Measurements from ENCODE around the gene TMEM242.
"Not testable (repeated sequence)": the region's sequence is repeated elsewhere in the genome, so short reads cannot be mapped to it uniquely, and the experiment has no call there.

The TMEM242 gene

DNA sequence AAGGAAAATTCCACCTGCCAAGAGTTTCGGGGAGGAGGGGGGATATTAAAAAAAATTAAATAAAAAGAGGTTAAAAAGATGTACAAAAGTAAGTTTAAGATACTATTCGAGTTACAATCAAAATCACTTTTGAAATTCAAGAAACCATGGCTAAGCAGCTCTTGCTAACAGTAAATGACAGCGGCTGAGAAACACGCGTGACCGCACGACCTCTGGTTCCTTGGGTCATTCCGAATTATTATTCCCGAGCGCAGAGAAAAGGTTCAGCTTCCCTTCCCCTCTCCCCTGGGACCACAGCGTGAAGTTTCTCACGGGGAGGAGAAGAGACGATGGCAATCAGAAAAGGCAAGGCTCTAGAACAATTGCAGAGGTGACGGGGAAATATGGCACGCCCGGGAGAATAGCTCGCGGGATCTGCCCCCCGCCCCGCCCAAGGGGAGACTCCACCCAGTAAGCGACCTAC, 496 bp downstream of the TMEM242 start:
- DNase-seq, result peak in 1 of 2 experiments; percentile 78

GRCh38 chr6:157316871-157317814, 6.2 kb downstream of the TMEM242 start:
- no peak for DNase-seq

DNA sequence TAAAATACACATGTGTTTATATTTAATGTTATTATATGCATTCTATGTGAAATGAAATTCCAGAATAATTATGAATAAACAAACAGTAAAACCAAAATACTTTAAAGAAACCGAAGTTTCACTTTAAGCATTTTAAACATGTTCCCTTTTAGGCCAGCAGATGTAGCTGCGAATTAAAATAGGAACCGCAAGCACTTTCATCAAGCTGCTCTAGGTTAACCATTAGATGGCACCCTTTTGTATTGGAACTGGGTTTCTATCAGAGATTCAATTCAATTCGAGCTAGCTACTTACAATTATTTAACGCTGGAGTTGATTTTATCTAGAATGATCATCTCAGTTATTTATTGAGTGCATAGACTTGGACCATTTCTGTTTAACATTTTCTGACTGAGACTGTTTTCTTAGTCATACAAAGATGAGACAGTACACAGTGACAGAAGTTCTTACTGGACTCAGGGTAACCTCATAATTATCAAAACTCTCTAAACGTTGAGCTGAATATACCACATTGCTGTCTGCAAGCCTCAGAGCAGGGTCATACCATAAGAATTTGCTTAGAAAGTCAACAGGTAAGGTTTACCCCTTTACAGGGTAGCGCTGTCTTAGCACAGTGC, 8.5 kb downstream of the TMEM242 start:
- DNase-seq, result peak in 1 of 2 experiments; percentile 19

DNA sequence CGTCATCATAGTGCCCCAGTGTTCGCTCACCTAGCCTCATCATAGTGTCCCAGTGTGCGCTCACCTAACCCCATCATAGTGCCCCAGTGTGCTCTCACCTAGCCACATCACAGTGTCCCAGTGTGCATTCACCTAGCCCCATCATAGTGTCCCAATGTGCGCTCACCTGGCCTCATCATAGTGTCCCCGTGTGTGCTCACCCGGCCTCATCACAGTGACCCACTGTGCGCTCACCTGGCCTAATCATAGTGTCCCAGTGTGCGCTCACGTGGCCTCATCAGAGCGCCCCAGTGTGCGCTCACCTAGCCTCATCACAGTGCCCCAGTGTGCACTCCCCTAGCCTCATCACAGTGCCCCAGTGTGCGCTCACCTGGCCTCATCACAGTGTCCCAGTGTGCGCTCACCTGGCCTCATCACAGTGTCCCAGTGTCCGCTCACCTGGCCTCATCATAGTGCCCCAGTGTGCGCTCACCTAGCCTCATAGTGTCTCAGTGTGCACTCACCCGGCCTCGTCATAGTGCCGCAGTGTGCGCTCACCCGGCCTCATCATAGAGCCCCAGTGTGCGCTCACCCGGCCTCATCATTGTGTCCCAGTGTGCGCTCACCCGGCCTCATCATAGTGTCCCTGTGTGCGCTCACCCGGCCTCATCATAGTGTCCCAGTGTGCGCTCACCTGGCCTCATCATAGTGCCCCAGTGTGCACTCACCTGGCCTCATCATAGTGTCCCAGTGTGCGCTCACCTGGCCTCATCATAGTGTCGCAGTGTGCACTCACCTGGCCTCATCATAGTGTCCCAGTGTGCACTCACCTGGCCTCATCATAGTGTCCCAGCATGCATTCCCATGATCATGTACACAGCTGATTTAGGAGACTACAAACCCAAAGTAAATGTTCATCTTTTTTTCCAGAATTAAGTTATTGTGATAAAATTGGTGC, 9.5 kb downstream of the TMEM242 start:
- no peak for DNase-seq

- DNase-seq, result no peak
These were observed 10.6 kb downstream of the TMEM242 start for GRCh38 chr6:157312757-157313156.

GRCh38 chr6:157310693-157311092, 12.6 kb downstream of the TMEM242 start:
- not testable (repeated sequence) for DNase-seq

DNA sequence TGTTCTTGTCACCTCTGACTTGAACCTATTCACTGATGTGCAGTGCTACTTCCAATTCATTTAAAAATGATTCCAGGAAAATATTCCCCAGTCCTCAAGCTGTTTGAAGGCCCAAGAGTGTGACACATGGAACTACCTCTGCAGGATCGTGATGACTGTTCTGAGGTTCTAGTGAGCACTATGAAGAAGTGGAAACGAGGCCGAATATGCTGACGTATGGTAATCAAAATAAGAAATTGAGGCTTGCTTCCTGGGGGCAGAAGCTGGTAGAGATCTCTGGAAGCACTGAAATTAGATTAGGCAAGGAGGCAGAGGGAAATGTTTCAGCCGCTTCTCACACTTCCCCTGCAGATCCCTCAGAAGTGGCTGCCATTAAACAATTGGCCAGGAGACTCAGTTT, 15.7 kb downstream of the TMEM242 start:
- no peak for DNase-seq

DNA sequence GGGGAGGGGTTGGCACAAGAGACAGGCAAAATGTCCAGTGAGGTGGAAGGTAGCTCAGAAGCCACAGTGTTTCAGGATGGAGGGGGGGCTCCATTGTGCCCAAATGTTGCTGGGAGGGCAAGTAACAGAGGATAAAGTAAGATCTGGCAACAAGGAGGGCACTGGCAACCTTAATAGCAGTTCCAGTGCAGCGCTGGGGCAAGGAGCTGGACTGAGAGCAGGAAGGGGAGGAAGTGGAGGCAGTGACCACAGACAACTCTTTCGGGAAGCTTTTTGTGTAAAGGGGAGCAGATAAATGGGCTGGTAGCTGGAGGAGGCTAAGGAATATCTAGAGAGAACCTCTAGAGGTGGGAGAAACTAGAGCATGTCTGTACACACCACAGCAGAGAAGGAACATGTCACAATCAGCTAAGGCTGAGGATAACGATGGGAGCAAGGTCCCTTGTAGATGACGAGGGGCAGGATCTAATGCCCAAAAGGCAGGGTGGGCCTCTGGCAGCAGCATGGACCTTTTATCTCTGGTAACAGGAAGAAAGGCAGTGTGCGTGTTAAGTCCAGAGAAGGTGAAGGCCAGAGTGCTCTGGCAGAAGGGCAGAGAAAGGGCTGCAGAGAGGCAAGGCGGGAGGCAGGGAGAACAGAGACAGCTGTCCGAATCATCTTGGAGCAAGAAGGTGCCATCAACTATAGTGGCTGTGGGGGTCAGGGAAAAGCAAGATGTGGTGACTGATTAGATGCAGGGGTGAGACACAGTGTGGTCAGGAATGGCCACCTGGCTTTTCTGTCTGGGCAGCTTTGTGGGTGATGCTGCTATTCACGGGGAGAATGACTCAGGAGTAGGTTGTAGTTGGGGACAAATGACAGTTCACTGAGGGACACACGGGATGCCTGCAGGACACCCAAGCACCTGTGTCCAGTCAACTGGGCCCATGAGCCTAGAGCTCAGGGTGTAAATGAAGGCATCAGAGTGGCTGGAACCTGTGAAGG, 17.4 kb downstream of the TMEM242 start:
- DNase-seq, result no peak

DNA sequence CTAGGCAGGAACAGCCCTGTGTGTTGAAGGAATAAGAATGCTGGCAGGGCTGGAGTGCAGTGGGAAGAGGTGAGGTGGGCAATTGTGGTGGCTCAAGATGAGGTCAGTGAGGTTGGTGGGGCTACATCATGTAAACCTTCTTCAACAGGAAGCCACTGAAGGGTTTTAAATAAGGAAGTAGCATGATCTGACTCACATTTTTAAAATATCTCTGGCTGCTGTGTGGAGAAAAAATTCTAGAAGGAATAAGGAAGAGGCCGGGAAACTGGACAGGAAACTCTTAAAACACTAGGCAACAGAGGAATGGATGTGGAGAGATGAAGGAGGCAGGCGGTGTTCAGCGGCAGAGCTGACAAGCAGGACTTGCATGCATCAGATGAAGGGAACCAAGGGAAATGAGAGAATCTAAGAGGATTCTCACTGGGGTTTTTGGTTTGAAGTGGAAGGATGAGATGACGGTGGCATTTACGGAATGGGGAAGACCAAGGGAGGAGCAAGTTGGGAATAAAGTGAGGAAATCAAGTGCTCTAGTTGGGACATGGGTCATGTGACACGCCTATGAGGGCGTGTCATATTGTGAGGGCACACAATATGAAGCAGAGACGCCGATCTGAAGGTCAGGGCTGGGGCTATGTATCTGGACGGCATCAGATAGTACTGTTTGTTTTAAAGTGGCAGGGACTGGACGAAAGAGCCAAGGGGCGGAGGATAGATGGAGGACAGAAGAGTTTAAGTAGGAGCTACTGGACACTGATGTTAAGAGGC, 18.2 kb downstream of the TMEM242 start:
- no peak for DNase-seq

- DNase-seq, result no peak
These were observed 20.6 kb downstream of the TMEM242 start for GRCh38 chr6:157302736-157303135.

- DNase-seq, result no peak
These were observed 22.9 kb downstream of the TMEM242 start for GRCh38 chr6:157300436-157300835.

- no peak for DNase-seq
These were observed 23.3 kb downstream of the TMEM242 start for GRCh38 chr6:157300006-157300405.

- DNase-seq, result no peak
These were observed 25.0 kb downstream of the TMEM242 start for GRCh38 chr6:157298216-157298724.

DNA sequence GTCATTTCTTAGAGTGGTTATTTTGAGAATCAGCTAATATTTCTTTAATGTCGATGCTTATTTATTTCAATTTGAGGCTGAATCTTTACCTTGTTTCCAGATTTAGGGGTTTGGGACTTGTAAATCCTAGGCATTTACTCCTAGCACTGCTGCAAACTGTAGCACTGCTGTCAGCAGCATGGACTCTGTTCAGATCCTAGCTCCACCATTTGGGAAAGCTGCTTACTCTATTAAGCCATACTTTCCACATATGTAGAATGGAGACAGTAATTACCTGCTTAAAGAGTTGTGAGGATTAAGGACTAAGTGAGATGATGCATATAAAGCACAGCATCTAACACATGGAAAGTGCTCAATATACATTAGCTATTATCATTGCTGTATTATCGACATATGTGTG, 28.7 kb downstream of the TMEM242 start:
- no peak for DNase-seq

GRCh38 chr6:157293780-157294179, 29.5 kb downstream of the TMEM242 start:
- DNase-seq, result no peak

DNA sequence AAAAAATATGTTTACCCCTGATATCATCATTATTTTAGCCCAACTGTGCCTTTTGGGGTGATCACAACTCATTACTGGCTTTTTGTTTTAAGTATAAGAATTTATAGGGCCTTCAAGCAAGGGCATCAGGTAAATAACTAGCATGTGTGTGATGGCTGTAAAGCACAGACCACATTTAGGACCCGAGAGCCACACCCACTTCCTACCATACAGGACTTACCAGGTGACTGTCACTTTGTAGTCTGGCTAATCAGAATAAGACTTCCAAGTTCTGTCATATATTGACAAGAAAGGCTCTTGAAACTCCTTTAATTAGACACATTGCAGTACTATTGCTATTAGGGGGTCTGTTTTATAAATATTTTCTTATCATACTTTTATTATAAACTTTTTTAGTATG, 31.1 kb downstream of the TMEM242 start:
- DNase-seq, result no peak

DNA sequence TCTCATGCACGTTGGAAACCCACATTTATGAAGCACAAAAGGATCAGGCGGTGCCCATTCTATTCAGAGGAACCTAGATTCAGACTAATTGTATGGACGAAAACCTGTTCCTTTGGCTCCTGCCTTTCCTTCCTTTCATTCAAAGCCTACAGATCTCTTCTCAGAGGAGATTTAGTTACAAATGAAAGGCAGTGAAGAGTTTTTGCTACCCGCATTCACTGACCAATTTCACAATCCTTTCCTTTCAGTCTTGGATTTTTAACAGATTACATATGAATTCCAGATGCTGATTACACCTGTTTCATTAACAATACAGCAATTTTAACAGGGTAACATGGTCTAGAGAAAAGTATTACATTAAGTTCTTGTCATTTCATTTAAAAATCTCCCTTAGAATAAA, 32.0 kb downstream of the TMEM242 start:
- DNase-seq, result no peak

GRCh38 chr6:157290797-157291196, 32.5 kb downstream of the TMEM242 start:
- no peak for DNase-seq

DNA sequence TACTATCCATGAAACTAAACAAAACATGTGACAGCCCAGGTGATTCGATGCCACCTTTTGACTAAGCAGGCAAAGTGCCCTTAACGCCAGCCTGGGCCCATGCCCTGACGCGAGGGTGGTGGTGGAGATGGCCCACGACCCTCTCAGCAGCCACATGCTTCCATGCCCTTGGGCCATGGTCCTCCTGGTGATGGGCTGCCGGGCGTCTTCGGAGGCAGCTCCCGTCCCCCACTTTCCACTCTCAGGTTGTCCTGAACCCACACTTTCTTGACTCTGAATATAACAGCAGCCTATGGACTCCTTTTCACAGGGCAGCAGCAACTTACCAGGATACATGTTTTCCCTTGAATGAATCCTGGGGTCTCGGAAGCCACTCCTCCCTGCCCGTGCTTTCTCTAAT, 33.6 kb downstream of the TMEM242 start:
- DNase-seq, result no peak

- DNase-seq, result no peak
These were observed 34.7 kb downstream of the TMEM242 start for GRCh38 chr6:157288575-157288974.

DNA sequence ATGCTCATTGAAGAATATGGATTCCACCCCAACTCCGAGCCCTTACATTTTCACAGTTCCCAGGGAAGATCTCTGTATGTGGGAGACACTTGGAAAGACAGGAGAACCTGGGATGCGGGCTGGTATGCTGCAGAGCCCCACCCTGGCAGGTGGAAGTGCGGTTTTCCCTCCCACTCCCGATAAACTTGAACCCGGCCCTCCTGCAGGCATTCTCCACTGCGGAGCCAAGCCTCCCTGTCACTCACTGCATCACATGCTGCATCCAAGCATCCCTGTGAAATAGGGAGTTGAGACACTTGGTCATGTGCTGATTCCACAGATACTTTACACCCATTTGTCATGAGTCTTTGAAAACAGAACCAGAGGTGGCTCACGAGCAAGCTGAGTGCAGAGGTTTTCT, 35.4 kb downstream of the TMEM242 start:
- no peak for DNase-seq

All from stimulated activated CD4-positive, alpha-beta T cell treated with anti-CD3 and anti-CD28 coated beads, Interleukin-4, amount 100 ng/mL, for 4 hours (primary cell).